Left renal cortex interstitium (tissue), 4 donors: Measurements from ENCODE around the gene C16orf54. TPM values are rescaled to one million over a fixed set of nuclear protein-coding genes. Genes with fewer than 3 reads are reported as not detected.
"Not testable (repeated sequence)": the region's sequence is repeated elsewhere in the genome, so short reads cannot be mapped to it uniquely, and the experiment has no call there.

Source experiments
- DNase-seq, 4 donors: peaks; one replicate each; pipeline ENCODE4 v3.0.0-alpha.2; 2013; ENCODE audit warnings: low read depth in 4 of 4, low spot score in 2 of 4, missing footprints in 1 of 4
- polyA plus RNA-seq, 4 donors: library from polyadenylated mRNA; unstranded; fragments of 120-200 nt; gene quantifications; one replicate each; pipeline ENCODE4 v1.2.1, GENCODE V29; 2013; ENCODE audit not compliant: insufficient read length in 4 of 4

Gene C16orf54
- polyA plus RNA-seq, 4 donors: 0.22 to 0.29 (median 0.25) TPM

DNA sequence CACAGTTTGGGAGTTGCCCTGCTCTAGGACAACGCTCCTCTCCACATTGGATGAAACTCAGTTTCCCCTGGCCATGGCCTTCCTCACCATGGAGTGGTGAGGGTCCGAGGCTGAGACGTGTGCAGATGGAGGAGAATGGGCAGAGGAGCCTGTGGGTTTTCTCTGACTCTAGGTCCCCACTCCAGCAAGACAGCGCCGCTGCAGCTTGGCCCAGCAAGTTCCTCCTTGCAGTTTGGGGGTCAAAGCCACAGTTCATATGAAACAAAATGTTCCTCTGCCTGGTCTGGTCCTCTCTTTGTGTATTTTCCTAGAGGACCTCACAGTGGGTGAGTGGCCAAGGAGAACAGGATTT, 2.3 kb downstream of the C16orf54 start:
- no peak for DNase-seq

GRCh38 chr16:29742683-29743275, 3.0 kb downstream of the C16orf54 start:
- no peak for DNase-seq

DNA sequence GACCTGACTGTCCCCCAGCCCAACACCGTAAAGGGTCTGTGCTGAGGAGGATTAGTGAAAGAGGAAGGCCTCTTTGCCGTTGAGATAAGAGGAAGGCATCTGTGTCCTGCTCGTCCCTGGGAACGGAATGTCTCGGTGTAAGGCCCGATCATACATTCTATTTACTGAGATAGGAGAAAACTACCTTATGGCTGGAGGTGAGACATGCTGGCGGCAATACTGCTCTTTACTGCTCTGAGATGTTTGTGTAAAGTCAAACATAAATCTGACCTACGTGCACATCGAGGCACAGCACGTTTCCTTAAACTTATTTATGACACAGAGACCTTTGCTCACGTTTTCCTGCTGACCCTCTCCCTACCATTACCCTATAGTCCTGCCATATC, 5.2 kb downstream of the C16orf54 start:
- not testable (repeated sequence) for DNase-seq

DNA sequence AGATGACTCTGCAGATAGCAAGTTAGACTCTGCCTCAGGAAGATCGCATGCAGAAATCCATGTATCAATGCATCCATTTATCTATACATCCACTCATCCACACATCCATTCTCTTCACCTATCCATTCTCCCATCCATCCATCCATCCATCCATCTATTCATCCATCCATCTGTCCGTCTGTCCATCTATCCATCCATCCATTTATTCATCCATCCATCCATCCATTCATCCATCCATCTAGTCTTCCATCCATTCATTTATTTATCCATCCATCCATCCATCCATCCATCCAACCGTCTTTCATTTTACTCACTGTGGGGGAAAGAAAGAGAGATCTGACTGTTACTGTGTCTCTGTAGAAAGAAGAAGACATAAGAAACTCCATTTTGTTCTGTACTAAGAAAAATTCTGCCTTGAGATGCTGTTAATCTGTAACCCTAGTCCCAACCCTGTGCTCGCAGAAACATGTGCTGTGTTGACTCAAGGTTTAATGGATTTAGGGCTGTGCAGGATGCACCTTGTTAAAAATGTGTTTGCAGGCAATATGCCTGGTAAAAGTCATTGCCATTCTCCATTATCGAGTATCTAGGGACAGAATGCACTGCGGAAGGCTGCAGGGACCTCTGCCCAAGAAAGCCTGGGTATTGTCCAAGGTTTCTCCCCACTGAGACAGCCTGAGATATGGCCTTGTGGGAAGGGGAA, 5.7 kb downstream of the C16orf54 start:
- not testable (repeated sequence) for DNase-seq

DNA sequence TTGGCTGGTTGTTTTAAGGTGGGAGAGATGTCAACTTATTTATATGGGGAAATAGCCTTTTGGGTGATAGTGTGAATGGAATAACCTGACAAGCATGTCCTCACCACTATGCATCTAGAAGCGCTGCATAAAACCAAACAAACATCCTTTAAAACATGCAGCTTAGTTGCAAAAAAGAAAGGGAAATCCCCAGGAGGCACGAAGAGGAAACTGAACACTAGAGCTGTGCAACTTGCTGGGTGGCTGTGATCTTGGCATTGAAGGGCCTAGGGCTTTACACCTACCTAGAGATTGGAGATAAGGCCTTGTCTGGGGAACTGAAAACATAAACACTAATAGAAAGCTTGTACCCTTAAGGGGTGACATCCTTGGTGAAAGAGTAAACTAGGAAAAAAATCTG, 7.3 kb downstream of the C16orf54 start:
- DNase-seq: no peak

GRCh38 chr16:29737713-29738112, 8.1 kb downstream of the C16orf54 start:
- DNase-seq: no peak

GRCh38 chr16:29736764-29737163, 9.0 kb downstream of the C16orf54 start:
- DNase-seq: no peak

DNA sequence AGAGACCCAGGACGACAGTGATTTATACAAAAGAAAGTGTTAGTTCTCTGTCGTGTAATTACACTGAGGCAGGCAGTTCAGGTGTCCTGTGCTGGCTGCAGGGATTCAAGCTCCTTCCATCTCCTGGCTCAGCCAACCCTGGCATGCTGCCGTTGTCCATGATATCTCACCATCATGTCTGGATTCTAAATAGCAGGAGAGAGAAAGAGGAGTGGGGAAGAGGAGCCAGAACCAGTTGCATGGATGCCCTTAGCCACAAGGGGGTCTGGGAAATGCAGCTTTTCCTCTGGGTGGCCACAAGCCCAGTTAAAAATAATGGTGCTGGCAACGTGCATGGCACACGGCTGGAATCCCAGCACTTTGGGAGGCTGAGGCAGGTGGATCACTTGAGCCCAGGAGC, 9.7 kb downstream of the C16orf54 start:
- no peak for DNase-seq

GRCh38 chr16:29734786-29735185, 11.0 kb downstream of the C16orf54 start:
- no peak for DNase-seq

GRCh38 chr16:29731768-29732601, 13.8 kb downstream of the C16orf54 start:
- not testable (repeated sequence) for DNase-seq

DNA sequence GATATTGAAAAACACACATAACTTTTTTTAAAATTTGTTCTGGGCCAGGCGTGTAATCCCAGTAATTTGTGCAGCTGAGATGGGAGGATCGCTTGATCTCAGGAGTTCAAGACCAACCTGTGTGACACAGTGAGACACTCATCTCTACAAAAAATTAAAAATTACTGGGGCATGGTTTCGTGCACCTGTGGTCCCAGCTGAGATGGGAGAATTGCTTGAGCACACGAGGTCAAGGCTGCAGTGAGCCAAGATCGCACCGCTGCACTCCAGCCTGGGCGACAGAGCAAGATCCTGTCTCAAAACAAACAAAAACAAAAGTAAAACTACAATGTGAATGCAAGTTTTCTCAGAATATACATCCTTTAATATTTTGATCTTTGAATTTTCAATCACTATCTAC, 15.1 kb downstream of the C16orf54 start:
- no peak for DNase-seq

DNA sequence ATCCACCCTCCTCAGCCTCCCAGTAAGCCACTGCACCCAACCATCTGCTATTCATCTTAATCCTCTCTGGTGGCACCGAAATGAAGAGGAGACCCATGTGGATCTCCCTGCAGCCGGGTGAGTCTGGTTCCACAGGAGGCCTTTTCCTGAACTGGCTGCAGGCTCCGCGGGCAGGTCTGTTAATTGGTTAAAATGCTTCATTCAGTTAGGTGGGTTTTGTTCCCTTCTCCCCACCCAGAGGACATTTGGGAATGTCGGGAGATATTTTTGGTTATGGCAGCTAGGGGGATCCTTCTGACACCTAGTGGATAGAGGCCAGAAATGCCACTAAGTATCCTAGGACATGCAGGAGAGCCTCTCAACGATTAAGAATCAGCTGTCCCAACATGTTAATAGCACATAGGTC, 16.7 kb downstream of the C16orf54 start:
- no peak for DNase-seq

- no peak for DNase-seq
Measured at GRCh38 chr16:29727452-29727851, 18.3 kb downstream of the C16orf54 start.

GRCh38 chr16:29726845-29727377, 18.9 kb downstream of the C16orf54 start:
- DNase-seq: no peak

- DNase-seq: peak in 2 of 4 donors; percentile 55 to 62
Measured at GRCh38 chr16:29721167-29721879, 24.5 kb downstream of the C16orf54 start.

- no peak for DNase-seq
Measured at GRCh38 chr16:29720703-29721102, 25.1 kb downstream of the C16orf54 start.

GRCh38 chr16:29719063-29719462, 26.7 kb downstream of the C16orf54 start:
- no peak for DNase-seq

DNA sequence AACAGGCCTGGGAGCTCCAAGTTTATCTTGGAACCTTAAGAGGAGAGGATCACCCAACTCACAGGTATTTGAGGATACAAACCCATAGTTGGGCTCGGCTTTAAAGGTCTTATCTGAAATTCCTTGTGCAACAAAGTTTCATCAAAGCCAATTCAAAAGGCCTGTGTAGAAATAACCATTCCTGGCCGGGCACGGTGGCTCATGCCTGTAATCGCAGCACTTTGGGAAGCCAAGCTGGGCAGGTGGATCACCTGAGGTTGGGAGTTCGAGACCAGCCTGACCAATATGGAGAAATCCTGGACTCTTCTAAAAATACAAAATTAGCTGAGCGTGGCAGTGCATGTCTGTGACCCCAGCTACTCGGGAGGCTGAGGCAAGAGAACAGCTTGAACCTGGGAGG, 28.7 kb downstream of the C16orf54 start:
- no peak for DNase-seq

- no peak for DNase-seq
Measured at GRCh38 chr16:29714972-29715371, 30.8 kb downstream of the C16orf54 start.

DNA sequence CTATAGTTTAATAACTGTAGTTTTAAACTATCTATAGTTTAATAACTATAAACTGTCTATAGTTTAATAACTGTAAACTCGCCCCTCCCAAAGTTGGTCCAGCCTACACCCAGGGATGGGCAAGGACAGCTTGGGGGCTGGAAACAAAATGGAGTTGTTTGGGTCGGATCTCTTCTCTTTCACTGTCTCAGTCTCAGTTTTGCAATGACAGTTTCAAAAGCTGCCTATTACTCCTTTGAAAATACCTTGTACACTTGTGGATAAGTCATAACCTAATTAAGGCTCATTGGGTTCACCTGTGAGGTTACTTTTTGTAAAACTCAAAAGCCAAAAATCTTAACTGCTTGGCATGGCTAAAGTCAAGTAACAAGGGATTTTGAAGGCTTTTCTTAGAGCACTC, 31.4 kb downstream of the C16orf54 start:
- no peak for DNase-seq

DNA sequence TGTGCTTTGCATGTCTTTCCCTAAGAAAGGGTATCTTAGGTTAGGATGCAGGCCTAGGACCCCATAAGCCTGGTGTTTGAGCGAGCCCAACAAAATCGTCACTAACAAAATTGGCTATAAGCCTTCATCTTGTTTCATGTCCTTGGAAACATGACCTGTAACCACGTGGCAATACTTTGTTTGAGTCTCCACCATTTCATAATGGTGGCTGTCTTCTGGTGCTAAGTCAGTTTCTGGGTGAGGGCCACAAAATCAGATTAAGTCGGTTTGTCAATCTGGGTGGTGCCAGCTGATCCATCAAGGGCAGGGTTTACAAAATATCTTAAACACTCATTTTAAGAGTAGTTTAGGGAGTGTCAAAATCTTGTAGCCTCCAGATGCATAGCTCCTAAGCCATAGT, 33.0 kb downstream of the C16orf54 start:
- DNase-seq: no peak
